ENCODE results near the gene RPUSD1. TPM values are rescaled to one million over a fixed set of nuclear protein-coding genes. Genes with fewer than 3 reads are reported as not detected.

The RPUSD1 gene
- polyA plus RNA-seq, 1 donor, result 13.5 TPM

DNA sequence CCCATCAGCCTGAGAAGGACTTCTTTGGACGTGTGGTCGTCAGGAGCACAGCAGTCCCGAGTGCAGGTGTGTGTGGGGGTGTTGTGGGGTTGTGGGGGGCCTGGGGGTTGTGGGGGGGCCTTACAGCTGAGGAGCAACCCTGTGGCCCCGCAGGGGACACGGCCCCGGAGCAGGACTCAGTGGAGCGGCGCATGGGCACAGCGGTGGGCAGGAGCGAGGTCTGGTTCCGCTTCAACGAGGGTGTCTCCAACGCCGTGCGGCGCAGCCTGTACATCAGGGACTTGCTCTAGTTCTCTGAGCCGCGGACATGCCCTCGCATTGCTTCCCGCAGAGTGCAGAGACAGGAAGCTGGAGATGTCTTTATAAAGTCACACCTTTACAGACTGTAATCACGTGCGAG, 9.5 kb upstream of the RPUSD1 start:
- no peak for DNase-seq

DNA sequence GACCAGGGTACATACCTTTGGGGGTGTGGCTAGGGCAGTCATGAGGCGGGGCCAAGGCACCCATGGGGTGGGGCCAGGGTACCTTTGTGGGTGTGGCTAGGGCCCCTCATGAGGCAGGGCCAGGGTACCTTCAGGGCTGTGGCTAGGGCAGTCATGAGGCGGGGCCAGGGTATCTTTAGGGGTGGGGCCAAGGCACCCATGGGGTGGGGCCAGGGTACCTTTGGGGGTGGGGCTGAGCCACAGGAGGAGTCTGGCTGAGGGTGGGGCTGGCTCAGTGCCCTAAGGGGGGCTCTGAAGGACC, 8.9 kb upstream of the RPUSD1 start:
- no peak for DNase-seq

DNA sequence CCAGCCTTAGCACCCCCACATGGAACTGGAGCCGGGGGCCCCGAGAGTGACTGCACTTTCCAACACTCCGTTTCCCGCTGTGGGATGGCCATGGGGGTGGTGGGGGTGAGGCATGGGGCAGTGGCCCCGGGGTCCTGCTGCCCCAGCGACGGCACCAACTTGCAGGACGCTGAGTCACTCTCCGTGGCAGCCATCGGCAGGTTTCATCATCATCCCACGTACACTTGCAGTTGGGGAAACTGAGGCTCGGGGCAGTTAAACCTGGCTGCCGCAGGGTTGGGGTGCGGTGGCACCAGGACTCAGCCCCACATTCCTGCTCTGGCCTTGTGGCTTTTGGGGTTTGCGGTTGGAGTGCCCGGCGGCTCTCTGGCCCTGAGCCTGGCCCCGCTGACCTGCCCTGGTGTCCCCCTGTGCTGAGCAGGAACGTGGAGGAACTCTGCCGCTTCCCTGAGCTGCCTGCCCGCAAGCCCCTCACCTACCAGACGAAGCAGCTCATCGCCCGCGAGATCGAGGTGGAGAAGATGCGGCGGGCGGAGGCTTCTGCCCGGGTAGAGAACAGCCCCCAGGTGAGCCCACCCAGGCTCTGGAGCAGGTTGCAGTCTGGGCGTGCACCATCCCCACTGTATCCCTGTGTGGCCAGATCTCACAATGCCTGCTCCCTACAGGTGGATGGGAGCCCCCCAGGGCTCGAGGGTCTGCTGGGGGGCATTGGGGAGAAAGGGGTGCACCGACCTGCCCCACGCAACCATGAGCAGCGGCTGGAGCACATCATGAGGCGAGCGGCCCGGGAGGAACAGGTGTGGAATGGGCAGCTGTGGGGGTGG, 8.3 kb upstream of the RPUSD1 start:
- DNase-seq, result no peak

DNA sequence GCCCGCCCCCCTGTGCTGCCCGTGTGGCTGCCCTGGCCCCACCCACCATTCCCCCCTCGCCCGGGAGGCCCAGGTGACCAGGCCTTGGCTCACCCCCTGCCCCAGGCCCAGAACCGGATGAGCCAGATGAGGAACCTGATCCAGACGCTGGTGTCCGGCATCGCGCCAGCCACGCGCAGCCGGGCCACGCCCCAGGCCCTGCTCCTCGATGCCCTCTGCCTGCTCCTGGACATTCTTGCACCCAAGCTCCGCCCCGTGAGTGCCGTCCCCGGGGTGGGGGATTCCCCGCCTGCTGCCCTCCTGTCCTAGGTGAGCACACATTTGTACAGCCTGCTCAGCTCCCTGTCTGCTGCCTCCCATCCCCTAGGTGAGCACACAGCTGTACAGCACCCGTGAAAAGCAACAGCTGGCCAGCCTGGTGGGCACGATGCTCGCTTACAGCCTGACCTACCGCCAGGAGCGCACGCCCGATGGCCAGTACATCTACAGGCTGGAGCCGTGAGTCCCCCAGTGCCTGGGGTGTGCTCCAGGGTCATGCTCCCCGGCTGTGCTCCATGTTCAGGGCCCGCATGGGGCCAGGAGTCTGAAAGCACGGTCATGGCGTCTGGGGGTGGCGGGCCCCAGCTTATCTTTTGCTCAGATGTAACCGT, 7.5 kb upstream of the RPUSD1 start:
- no peak for DNase-seq

DNA sequence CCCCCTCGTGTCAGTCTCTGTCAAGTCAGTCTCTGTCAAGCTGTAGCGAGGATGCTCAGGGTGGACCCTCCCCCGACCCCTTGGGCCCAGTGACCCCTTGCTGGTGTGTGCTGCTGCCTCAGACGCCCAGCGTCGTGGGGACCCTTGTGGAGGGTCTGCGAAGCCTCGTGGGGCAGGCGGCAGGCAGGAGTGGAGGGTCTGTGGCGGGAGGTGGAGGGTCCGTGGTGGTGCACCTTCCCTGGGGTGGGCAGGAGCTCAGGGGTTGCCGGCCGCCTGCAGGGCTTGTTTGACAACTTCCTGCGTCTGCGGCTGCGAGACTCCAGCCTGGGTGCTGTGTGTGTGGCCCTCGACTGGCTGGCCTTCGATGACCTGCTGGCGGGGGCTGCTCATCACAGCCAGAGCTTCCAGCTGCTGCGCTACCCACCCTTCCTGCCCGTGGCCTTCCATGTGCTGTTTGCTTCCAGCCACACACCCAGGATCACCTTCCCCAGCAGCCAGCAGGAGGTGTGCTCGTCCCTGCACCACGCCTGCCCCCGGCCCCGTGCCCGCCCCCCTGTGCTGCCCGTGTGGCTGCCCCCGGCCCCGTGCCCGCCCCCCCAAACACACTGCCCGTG, 6.8 kb upstream of the RPUSD1 start:
- no peak for DNase-seq

DNA sequence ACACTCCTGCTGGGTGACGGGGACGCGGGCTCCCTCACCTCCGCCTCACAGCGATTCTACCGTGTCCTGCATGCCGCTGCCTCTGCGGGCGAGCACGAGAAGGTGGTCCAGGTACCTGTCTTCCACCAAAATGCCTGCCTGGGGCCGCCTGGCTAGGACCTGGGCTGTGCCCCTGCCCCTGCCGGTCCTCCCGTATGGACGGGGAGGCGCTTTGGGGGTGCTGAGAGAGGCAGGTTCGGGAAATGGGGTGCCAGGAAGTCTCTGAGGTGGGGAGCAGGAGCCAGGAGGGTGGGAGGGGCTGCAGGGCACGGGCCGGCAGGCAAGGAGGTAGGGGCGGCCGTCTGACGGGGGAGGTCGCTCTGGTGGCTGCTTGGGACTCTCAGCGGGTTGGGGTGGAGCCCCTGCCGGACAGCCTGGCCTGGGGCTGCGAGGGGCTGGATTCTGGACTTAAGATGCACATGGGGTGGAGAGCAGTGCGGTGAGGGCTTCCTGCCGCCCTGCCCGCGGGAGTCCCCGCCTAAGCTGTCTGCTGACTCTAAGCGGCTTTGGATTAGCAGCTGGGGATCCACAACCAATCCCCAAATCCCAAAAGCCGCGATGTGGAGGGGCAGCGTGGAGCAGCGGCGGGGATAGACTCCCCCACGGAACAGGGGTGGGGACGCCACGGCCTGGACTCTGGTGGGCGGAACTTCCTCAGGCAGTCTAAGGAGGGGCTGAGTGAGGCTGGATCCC, 6.1 kb upstream of the RPUSD1 start:
- DNase-seq, result no peak

DNA sequence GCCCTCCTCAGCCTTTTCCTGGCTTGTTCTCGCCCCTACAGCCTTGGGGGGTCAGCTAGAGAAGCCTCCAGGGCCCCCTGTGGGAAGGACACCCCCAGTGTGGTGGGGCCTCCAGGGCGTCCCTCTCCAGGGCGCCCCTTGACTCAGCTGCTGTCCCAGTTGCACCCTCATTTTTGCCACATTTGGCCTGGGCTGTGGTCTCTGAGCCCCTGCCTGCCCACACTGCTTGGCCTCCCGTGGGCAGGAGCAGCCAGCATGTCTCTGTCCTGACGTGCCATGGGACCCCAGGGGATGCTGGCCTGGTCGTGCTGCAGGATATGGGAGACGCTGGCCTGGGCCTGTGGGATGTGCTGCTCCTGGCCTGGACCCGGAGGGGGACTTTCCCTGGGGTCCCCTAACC, 5.2 kb upstream of the RPUSD1 start:
- no peak for DNase-seq

DNA sequence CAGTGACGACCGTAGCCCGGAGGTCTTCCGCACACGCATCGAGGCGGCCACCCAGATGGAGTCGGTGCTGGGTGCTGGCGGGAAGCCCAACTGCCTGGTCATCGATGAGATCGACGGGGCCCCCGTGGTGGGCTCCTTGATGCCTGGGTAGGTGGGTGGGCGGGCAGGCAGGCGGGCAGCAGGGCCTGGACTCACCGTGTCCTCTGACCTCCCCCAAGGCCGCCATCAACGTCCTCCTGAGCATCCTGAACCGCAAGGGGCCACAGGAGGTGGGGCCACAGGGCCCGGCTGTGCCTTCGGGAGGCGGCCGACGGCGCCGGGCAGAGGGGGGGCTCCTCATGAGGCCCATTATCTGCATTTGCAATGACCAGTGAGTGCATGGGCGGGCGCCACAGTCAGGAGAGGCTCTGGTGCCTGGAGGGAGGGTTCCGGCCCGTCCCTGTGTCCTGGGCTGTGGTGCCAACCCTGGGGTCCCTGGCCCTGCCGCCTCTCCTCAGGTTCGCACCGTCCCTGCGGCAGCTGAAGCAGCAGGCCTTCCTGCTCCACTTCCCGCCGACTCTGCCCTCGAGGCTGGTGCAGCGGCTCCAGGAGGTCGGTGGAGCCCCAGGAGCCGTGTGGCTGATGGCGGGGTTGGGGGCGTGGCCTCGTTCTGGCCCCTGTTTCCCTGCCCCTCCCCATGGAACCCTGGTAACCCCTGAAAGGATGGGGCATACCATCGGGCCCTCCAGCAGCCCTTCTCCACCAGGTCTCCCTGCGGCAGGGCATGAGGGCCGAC, 4.2 kb upstream of the RPUSD1 start:
- DNase-seq, result no peak

DNA sequence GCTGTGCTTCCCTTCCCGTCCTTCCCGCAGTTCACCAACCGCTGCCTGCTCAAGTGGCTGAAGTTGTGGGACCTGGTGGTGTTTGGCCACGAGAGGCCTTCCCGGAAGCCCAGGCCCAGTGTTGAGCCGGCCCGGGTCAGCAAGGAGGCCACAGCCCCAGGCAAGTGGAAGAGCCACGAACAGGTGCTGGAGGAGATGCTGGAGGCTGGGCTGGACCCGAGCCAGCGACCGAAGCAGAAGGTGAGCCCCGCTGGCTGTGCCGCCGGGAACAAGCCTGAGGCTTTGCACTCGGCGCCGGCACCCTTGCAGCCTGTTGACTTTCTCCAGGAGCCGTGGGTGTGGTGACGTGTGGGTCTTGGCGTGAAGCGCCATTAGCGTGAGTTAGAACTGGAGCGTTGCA, 3.0 kb upstream of the RPUSD1 start:
- no peak for DNase-seq

DNA sequence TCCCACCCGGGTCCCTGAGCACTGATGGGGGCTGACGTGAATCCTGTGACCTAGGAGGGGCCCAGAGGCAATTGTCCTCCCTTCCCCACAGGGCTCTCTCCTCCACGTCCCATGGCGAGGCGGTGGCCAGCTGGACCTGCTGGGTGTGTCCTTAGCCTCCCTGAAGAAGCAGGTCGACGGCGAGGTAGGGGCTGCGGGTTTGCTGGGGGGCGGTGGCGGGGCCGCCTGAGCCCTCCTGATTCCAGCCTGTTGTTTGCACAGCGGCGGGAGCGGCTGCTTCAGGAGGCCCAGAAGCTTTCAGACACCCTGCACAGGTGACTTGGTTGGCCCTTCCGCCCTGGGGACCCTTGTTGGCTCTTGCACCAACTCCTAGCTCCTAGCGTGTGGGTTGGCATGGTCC, 1.9 kb upstream of the RPUSD1 start:
- no peak for DNase-seq

DNA sequence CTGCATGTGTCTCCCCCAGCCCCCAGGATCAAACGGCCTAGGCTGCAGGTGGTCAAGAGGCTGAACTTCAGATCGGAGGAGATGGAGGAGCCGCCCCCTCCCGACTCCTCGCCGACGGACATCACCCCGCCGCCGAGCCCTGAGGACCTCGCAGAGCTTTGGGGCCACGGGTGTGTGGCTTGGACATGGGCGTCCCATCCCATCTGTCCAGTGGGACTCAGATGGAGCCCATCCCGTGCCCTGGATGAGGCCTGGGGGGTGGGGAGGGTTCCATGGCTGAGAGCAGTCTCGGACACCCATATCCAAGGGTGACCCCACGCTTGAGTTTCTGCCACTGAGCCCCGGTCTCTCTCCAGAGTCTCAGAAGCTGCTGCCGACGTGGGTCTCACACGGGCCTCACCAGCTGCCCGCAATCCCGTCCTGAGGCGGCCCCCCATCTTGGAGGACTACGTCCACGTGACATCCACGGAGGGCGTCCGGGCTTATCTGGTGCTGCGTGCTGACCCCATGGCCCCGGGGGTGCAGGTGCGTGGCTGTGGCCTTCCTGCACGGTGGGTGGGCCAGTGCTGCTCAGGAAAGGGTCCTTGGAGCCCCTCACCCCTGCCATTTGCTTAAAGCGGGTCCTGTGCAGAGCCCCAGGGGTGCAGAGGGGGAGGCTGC, 1.1 kb upstream of the RPUSD1 start:
- DNase-seq, result no peak

DNA sequence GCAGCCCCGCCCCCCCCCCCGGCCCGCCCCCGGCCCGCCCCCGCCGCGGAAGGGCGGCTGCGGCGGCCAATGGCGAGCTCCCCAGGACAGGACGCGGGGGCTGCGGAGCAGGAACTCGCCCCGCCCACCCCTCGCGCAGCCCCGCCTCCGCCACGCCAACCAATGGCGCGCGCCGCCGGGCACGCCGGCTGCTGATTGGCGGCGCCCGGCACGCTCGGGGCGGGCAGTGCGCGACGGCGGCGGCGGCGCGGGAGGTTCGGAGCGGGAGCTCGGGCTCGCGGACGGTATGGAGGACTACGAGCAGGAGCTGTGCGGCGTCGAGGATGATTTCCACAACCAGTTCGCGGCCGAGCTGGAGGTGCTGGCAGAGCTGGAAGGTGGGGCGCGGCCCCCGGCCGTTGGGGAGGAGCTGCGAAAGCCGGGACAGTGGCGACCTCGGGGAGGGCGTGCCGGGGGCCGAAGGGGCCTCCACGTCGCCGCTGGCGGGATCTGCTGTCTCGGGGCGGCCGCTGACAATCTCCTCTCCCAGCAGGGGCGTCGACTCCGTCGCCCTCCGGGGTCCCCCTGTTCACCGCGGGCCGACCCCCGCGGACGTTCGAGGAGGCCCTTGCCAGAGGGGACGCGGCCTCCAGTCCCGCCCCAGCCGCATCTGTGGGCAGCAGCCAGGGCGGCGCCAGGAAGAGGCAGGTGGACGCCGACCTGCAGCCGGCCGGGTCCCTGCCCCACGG, 382 bp upstream of the RPUSD1 start, which contains the start of gene CHTF18:
Gene CHTF18, plus strand, starts transcription at position 222 of the 728 bp plus-strand sequence. Its CDS starts 65 bp downstream, at position 287.
- peak; percentile 93 for DNase-seq

DNA sequence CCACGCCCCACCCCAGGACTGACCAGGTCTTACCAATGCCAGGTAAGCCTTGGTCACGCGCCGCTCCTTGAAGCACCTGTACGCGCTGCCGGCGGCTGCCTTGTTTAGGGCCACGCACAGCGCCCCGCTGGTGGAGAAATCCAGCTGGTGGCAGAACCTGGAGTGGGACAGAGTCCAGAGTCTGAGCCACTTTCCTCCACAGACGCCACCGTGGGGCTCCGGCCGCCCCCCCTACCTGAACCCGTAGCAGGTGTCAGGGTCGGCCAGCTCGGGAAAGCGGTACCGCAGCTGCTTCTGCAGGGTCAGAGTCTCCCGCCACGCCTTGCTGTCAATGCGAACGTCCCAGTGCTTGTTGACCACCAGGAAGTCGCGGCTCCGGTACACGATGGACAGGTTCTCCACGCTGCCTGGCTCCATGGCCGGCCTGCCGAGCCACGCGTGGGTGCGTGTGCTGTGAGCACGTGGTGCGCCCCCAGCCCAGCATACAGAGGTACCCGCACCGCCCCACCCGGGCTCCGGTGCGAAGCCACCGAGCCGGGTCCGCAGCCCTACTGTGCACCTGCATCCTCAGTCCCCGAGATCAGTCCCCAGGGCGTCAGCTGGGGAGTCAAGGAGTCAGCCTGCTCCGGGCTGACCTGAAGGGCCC, 737 bp downstream of the RPUSD1 start:
- no peak for DNase-seq

DNA sequence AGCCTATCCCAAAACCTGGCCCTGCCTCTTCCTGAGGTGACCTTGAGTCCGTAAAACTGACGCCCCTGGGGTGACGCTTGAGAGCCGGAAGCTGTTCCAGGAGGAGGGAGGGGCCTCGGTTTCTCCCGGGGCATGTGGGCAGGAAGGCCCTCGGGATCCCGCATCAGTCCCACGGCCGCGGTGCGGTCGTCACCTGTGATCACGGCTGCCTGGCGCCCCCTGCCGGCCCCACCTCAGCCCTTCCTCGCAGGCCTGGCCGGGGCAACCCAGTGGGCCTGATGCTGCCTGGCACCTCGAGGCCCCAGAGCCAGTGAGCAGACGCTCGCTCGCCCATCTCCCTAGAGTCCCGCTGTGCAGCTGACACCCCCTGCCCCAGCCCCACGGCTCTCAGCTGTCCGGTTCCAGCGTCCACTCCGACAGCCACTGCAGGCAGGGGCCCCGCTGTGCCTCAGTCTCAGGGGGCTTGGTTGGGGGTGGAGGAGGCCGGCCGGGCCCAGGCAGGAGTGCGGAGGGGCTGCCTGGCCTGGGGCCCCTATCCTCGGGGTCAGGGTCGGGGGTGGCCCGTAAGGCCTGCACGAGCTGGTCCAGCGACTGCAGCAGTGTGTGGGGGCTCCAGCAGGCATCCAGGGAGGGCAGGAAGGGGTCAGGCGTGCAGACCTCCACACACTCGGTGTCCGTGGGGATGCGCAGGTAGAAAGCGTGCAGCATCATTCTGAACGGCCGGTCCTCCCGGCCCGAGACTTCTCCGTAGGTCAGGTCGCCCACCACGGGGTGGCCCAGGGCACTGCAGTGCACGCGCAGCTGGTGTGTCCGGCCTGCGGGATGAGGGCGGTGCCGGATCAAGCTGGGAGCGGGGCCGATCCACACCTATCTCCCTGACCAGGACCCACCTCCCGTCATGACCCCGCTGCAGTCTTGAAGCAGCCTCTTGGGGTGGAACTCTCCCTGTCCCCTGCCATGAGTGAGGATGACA, 2.3 kb downstream of the RPUSD1 start:
- peak; percentile 27 for DNase-seq

DNA sequence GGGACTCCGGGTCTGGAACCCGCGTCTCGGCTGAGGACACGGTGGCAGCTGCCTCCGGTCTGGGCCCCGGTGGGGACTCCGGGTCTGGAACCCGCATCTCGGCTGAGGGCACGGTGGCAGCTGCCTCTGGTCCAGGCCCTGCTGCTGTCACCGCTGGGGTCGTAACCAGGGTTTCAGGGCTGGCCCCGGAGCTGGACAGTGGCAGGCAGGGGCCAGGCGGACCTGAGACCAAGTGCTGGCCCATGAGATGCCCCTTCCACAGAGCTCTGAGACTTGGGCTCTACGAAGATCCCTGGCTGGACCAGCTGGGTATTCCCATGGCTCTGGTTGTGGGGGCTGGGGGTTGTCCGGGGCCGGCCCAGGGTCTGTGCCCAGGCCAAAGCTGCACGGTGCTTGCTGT, 3.8 kb downstream of the RPUSD1 start:
- no peak for DNase-seq

DNA sequence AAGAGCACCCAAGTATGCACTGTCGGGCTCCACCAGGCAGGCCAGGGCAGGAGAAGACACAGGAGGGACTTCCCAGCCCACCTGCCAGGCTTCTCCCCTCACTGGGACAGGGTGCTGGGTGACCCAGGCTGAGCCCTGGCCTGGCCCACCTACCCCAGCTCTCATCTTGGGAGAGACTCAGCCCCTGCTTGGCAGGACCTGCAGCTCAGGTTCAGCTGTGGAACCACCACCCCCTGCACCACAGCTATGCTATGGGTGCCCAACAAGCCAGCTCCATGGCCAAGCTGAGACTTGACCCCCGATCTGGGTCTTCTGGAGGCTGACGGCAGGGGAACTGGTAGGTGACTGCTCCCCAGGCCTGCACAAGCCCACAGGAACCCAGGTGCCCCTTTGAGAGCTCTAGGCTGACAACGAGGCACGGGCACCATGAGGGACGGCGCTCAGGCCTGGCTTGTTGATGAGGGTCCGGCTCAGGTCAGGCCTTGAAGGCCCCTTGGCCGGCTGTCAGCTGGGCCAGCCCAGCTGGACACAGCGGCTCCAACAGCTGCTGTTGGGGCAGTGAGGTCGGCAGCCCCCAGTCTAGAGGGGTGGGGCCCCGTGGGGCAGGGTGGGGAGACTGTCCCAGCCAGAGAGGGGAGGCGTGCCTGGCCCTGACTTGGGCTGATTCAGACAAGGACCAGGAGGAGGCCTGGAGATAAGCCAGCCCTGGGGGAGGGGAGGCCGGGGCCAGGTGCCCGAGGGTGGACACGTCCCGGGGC, 4.6 kb downstream of the RPUSD1 start:
- no peak for DNase-seq

DNA sequence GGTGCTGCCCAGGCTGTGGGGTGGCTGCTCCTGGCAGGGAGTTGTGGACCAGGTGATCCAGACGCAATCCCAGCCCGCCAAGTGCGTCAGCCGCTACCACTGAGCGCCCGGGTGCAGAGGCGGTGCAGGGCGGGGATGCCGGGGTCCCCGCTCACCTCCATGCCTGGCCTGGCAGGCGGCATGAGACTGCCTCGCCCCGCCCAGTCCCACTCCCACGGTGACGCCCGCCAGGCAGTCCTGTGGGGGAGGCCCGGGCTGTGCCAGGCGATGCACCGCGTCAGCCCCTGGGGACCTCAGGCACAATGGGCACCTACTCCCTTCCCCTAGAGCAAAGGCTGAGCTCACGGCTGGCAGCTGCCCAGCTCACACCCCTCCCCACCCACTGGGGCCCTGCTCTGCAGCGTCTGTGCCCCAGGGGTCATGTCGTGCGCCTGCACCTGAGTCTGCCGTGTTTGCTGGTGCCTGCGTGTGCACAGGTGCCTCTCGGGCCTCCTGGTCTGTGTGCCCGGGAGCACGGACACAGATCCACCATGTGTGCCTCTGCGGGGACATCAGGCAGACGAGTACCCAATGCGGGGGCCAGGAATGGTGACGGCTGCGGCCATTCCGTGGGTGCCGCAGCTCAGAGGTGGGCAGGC, 5.3 kb downstream of the RPUSD1 start:
- no peak for DNase-seq

DNA sequence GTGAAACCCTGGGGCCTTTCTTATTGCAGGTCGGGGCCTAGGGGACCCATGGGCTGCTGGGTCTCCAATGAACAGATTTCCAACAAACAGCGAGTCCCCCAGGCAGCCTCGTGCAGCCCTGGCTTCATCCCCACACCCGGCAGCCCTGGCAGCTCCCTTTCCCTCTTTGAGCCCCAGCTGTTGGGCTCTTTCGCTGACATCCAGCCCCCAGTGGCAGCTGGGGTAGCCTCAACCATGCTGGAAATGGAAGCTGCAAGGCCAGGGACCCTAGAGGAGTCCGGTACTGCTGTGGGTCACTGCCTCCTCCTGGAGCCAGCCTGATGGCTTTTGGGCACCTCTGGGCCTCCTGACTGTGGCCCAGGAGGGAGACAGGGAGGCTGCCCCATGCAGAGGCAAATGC, 5.9 kb downstream of the RPUSD1 start:
- DNase-seq, result no peak

Measured in hindlimb muscle (tissue), 1 donor.